Measurements from ENCODE around the gene QRICH2. TPM values are rescaled to one million over a fixed set of nuclear protein-coding genes. Genes with fewer than 3 reads are reported as not detected.
A peak's percentile ranks its signal among the peaks of the same experiment; 100 is the strongest.

QRICH2 gene
- total and polyA plus RNA-seq, 9 of the 15 experiments (the other 6 are each of a cell fraction or from before 2014, with no cell fraction given): 0.03 to 1.6 (median 0.81) TPM

DNA sequence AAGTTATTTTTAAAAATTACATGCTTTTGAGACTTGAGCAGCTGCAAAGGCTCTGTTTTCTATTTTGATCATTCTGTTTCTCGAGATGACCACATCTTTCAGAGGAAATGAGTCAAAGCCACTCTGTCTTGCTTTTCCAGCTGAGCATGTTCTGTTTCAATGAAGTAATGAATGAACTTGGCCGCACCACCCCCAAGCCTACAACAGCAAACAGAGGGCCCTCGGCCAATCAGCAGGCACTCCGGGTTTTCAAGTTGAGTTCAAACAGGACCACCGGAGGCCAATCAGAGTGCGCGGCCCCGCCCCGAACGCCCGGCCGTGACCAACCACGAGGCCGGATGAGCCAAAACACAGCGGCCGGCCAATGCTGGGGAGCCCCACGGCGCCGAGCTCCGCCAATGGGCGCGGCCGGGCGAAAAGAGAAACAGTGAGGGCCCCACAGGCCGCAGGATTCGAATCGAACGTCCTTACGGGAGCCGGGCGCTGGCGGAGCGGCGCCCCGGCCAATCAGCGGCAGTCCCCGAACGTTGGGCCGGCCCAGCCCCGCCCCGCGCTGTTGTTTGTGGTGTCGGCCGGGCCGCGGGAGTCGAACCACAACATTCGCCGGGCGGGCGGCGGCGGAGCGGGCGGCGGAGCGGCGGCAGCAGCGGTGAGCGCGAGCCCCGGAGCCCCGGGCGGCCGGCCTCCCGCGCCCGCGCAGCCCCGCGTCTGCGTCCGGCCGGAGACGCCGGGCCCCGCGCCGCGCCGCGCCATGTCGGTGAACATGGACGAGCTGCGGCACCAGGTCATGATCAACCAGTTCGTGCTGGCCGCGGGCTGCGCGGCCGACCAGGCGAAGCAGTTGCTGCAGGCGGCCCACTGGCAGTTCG, 43.1 kb downstream of the QRICH2 start, which contains the start of gene UBALD2 (continued):
- peak; percentile 22 to 43 for TF ChIP-seq E2F6 (IDR thresholded peaks at IDR 0.05; ENCODE audit: borderline replicate concordance in 1 of 2, extremely low read depth in 1 of 2, insufficient read depth in 1 of 2, insufficient read length in 1 of 2, low read depth in 1 of 2, low read length in 1 of 2, poor library complexity in 1 of 2, severe bottlenecking in 1 of 2)
- TF ChIP-seq ELF2 (CRISPR knock-in tag; IDR thresholded peaks at IDR 0.05): no peak
- peak; percentile 77 to 87 for TF ChIP-seq MNT (conservative IDR thresholded peaks at IDR 0.05)

- Histone ChIP-seq H3K9me1 (ENCODE audit: control insufficient read depth, insufficient read depth, low read length) (no peaks in the 10 kb centered on the region), H3K4me2 (ENCODE audit: insufficient read depth, low read length) (peak overlapping the region; percentile 44), H3K4me3 (no peak overlapping the region), H3K79me2 (ENCODE audit: control insufficient read depth, insufficient read depth, low read length) (peaks cover 41% of the 10 kb centered on the region), H4K20me1 (replicated peaks; ENCODE audit: control insufficient read depth, insufficient read depth, low read length) (no peaks in the 10 kb centered on the region), H3K27ac (ENCODE audit: extremely low read depth, low read depth, low read length) (peak overlapping the region; percentile 83), H3K4me1 (replicated peaks in 1 of 2; ENCODE audit: control insufficient read depth in 2 of 2, insufficient read depth in 2 of 2, low read length in 2 of 2) (peaks cover 31 to 33% of the 10 kb centered on the region in 2 experiments), H3K27me3 (ENCODE audit: control insufficient read depth in 2 of 2, insufficient read depth in 2 of 2, low read length in 2 of 2) (no peaks in the 10 kb centered on the region), H3K9me3 (replicated peaks; ENCODE audit: control insufficient read depth, insufficient read depth, low read depth, low read length) (no peaks in the 10 kb centered on the region), H3K36me3 (ENCODE audit: control insufficient read depth, insufficient read depth, low read length) (peaks cover 25% of the 10 kb centered on the region), H2AFZ (ENCODE audit: low read depth, low read length) (peak overlapping the region; percentile 79), H3K9ac (ENCODE audit: insufficient read depth in 1 of 2, low read depth in 2 of 2, low read length in 2 of 2) (peak overlapping the region in 1 of 2 experiments; percentile 53; a peak in 2 of 4 replicates)
- ChIA-PET CTCF (ENCODE audit: low intra/inter-chr PET ratio) (no interaction called here), POLR2A (interaction anchor here (0.6 to 3.4 kb wide), 16 partner anchors 8 to 326 kb away, joined by 3 to 28 read pairs (median 4); partner anchors contain the start of gene RNF157)
- ATAC-seq (no peak), DNase-seq (ENCODE audit: extremely low read depth in 1 of 4, low spot score in 3 of 4) (no peak), FAIRE-seq (no peak)
- in situ Hi-C loops (cut with MboI) (loop anchor here (5.0 kb wide), 1 partner anchor 67 kb away; no protein-coding TSS in a partner anchor), intact Hi-C loops (cut with micrococcal nuclease) (no loop called here)
- BruUV-seq (replicated peaks): TSS peak; percentile 58
- WGBS (ENCODE audit: insufficient coverage, low coverage, missing lambda C conversion rate): 61% methylated on average over 9 of the region's 9 CpGs
- 0 out of 4 replicates have a peak, but pooled peaks of 1 of the 2 experiments have one; percentile 12 for TF ChIP-seq FOXA3 (CRISPR knock-in tag; conservative IDR thresholded peaks at IDR 0.05 in 1 of 2, IDR thresholded peaks at IDR 0.05 in 1 of 2)
- TF ChIP-seq ARNT (IDR thresholded peaks at IDR 0.05): 0 out of 4 replicates have a peak, but pooled peaks have one; percentile 33 to 57
- peak in 1 of 2 experiments; percentile 81; a peak in 2 of 4 replicates for TF ChIP-seq MLLT1 (IDR thresholded peaks at IDR 0.05)
- TF ChIP-seq MYC (IDR thresholded peaks at IDR 0.05; ENCODE audit: low read depth, low read length): no peak
- no peak for TF ChIP-seq MYC (CRISPR knock-in tag; IDR thresholded peaks at IDR 0.05; ENCODE audit: borderline replicate concordance, low read depth)
- peak; percentile 43 for TF ChIP-seq ZNF592 (IDR thresholded peaks at IDR 0.05)
These were observed 43.7 kb downstream of the QRICH2 start for GRCh38 chr17:76264425-76264754.

Data from K562 (cell line).